RWPE2 (cell line): ENCODE measurements around the gene SLC48A1.

Experiments used
- ATAC-seq: fragments of 200-7000 bp; cut with Tn5 transposase; 3 replicates; pipeline ENCODE4 v1.9.1; 2021; ENCODE audit warnings: low read depth
- DNase-seq: peaks from one replicate; pipeline ENCODE4 v3.0.0-alpha.2; 2020; ENCODE audit warnings: low spot score
- H3K27ac ChIP-seq: fragments of 450-650 bp; 2 replicates; pipeline ENCODE4 v1.5.1; 2017; ENCODE audit warnings: mild to moderate bottlenecking; ENCODE audit not compliant: poor library complexity, severe bottlenecking
- H3K27me3 ChIP-seq: fragments of 250-450 bp; sonication (Bioruptor Pico); 2 replicates; pipeline ENCODE4 v1.5.1; 2021; ENCODE audit warnings: mild to moderate bottlenecking, moderate library complexity; ENCODE audit not compliant: insufficient read depth, poor library complexity, severe bottlenecking
- H3K36me3 ChIP-seq: fragments of 250-450 bp; sonication (Bioruptor Pico); 2 replicates; pipeline ENCODE4 v1.5.1; 2020; ENCODE audit warnings: low read depth, mild to moderate bottlenecking, moderate library complexity
- H3K4me1 ChIP-seq: fragments of 250-450 bp; sonication (Bioruptor Pico); 2 replicates; pipeline ENCODE4 v1.5.1; 2021; ENCODE audit warnings: mild to moderate bottlenecking, moderate library complexity; ENCODE audit not compliant: insufficient read depth, poor library complexity, severe bottlenecking
- H3K4me3 ChIP-seq: fragments of 250-450 bp; sonication (Bioruptor Pico); 2 replicates; pipeline ENCODE4 v1.5.1; 2021; ENCODE audit warnings: mild to moderate bottlenecking, moderate library complexity; ENCODE audit not compliant: severe bottlenecking
- H3K9me3 ChIP-seq: fragments of 250-450 bp; sonication (Bioruptor Pico); 2 replicates; pipeline ENCODE4 v1.5.1; 2021; ENCODE audit warnings: mild to moderate bottlenecking, moderate library complexity; ENCODE audit not compliant: severe bottlenecking
- CTCF ChIP-seq: fragments of 450-650 bp; IDR thresholded peaks from one replicate; pipeline ENCODE4 v1.5.1; 2017; ENCODE audit warnings: mild to moderate bottlenecking, moderate library complexity; ENCODE audit not compliant: poor library complexity, severe bottlenecking

The SLC48A1 gene

GRCh38 chr12:47750229-47750798 lies 22.7 kb upstream of the SLC48A1 start:
- no peak for ATAC-seq
- Histone ChIP-seq H3K4me3 (no peak overlapping the region), H3K36me3 (peaks cover 21% of the 10 kb centered on the region), H3K27ac (no peak overlapping the region), H3K4me1 (peaks cover 38% of the 10 kb centered on the region), H3K9me3 (no peaks in the 10 kb centered on the region), H3K27me3 (no peaks in the 10 kb centered on the region)
- DNase-seq, result peak; percentile 56
- TF ChIP-seq CTCF, result no peak

- H3K27ac ChIP-seq, result peak overlapping the region; percentile 98
- DNase-seq, result no peak
- peaks cover 21% of the 10 kb centered on the region for H3K36me3 ChIP-seq
- TF ChIP-seq CTCF, result no peak
- peaks cover 45% of the 10 kb centered on the region for H3K4me1 ChIP-seq
- H3K4me3 ChIP-seq, result no peak overlapping the region
- no peak for ATAC-seq
- no peaks in the 10 kb centered on the region for H3K27me3 ChIP-seq
- H3K9me3 ChIP-seq, result no peaks in the 10 kb centered on the region
Observed at GRCh38 chr12:47750916-47751470, 22.0 kb upstream of the SLC48A1 start.

GRCh38 chr12:47751561-47751960 lies 21.5 kb upstream of the SLC48A1 start:
- peak overlapping the region; percentile 98 for H3K27ac ChIP-seq

GRCh38 chr12:47752121-47752520 lies 20.9 kb upstream of the SLC48A1 start:
- DNase-seq (no peak), ATAC-seq (no peak)
- Histone ChIP-seq H3K4me3 (no peak overlapping the region), H3K36me3 (peaks cover 21% of the 10 kb centered on the region), H3K27me3 (no peaks in the 10 kb centered on the region), H3K4me1 (peaks cover 51% of the 10 kb centered on the region), H3K27ac (peak overlapping the region; percentile 98), H3K9me3 (no peaks in the 10 kb centered on the region)
- TF ChIP-seq CTCF, result no peak

More at GRCh38 chr12:47751561-47751960, 21.5 kb upstream of the SLC48A1 start:
- no peak for TF ChIP-seq CTCF
- DNase-seq (peak; percentile 58), ATAC-seq (no peak)
- Histone ChIP-seq H3K4me3 (no peak overlapping the region), H3K27me3 (no peaks in the 10 kb centered on the region), H3K4me1 (peaks cover 49% of the 10 kb centered on the region), H3K9me3 (no peaks in the 10 kb centered on the region), H3K36me3 (peaks cover 21% of the 10 kb centered on the region)

GRCh38 chr12:47752552-47752951 lies 20.5 kb upstream of the SLC48A1 start:
- peaks cover 21% of the 10 kb centered on the region for H3K36me3 ChIP-seq
- no peak for TF ChIP-seq CTCF
- no peaks in the 10 kb centered on the region for H3K27me3 ChIP-seq
- H3K4me1 ChIP-seq, result peaks cover 53% of the 10 kb centered on the region
- DNase-seq, result no peak
- peak; percentile 82 for ATAC-seq
- no peak overlapping the region for H3K4me3 ChIP-seq
- peak overlapping the region; percentile 98 for H3K27ac ChIP-seq
- no peaks in the 10 kb centered on the region for H3K9me3 ChIP-seq
